Panc1 (cell line): ENCODE data around the gene SGSM1.

Experiments used
- POLR2AphosphoS5 ChIP-seq: IDR thresholded peaks from 2 replicates; pipeline ENCODE4 v1.6.1; 2012; ENCODE audit warnings: mild to moderate bottlenecking, low read depth, low read length, moderate library complexity
- REST ChIP-seq, 2 experiments: IDR thresholded peaks; 2 replicates each; pipeline ENCODE4 v1.6.1; 2011 to 2012; ENCODE audit warnings: low read depth in 2 of 2, control low read depth in 1 of 2, low read length in 1 of 2, mild to moderate bottlenecking in 1 of 2, moderate library complexity in 1 of 2; ENCODE audit not compliant: insufficient read depth in 1 of 2
- TF ChIP-seq, protein P1 (sequence below): fragments of 450-650 bp; IDR thresholded peaks from 2 replicates; pipeline ENCODE4 v1.5.1; 2017; ENCODE audit warnings: mild to moderate bottlenecking

DNA sequence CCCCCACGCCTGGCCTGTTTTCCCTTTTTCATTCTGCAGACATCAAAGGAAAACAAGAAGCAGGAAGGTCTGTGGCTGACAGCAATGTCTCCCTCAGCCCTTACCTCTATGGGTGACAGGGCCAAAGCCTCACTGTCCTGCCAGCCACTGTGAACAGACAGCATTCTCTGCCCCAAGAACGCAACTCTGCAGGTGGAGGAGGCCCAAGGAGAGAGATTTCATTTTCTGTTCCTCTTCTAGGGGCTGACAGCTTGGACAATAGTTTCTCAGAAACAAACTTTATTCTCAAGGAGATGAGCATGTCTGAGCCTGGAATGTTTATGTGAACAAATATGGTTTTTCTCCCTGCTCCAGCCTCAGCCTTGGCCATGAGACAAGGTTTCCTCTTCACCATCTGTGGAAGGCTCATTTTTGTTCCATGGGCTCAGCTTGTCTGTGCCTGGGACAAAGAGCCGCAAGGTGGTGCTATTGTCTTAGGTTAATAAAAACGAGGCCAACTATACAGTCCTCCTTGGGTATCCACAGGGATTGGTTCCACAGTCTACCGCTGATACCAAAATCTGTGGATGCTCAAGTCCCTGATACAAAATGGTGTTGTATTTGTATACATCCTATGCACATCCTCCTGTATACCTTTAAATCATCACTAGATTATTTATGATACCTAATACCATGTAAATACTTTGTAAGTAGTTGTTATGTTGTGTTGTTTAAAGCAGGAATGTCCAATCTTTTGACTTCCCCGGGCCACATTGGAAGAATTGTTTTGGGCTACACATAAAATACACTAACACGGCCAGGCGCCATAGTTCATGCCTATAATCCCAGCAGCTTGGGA, 37.3 kb upstream of the SGSM1 start:
- TF ChIP-seq REST (IDR thresholded peaks at IDR 0.05; ENCODE audit: insufficient read depth in 1 of 2, low read depth in 2 of 2, low read length in 1 of 2) (no peak), POLR2AphosphoS5 (no peak)
- TF ChIP-seq, protein P1, sequence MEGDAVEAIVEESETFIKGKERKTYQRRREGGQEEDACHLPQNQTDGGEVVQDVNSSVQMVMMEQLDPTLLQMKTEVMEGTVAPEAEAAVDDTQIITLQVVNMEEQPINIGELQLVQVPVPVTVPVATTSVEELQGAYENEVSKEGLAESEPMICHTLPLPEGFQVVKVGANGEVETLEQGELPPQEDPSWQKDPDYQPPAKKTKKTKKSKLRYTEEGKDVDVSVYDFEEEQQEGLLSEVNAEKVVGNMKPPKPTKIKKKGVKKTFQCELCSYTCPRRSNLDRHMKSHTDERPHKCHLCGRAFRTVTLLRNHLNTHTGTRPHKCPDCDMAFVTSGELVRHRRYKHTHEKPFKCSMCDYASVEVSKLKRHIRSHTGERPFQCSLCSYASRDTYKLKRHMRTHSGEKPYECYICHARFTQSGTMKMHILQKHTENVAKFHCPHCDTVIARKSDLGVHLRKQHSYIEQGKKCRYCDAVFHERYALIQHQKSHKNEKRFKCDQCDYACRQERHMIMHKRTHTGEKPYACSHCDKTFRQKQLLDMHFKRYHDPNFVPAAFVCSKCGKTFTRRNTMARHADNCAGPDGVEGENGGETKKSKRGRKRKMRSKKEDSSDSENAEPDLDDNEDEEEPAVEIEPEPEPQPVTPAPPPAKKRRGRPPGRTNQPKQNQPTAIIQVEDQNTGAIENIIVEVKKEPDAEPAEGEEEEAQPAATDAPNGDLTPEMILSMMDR = peak; percentile 77
